ENCODE data around the gene SMC6. TPM values are rescaled to one million over a fixed set of nuclear protein-coding genes. Genes with fewer than 3 reads are reported as not detected.
A peak's percentile ranks its signal among the peaks of the same experiment; 100 is the strongest.

The SMC6 gene
- total RNA-seq, 1 donor from 2014 or later = 8.5 TPM

GRCh38 chr2:17652681-17653394 lies 100.8 kb downstream of the SMC6 start:
- ATAC-seq = no peak

GRCh38 chr2:17649026-17649425 lies 104.6 kb downstream of the SMC6 start:
- ATAC-seq (no peak), DNase-seq (ENCODE audit: low spot score) (no peak)

More at GRCh38 chr2:17652681-17653394, 100.8 kb downstream of the SMC6 start:
- no peak for DNase-seq (ENCODE audit: low spot score)

GRCh38 chr2:17648581-17648980 lies 105.0 kb downstream of the SMC6 start:
- DNase-seq (ENCODE audit: low spot score) = no peak
- no peak for ATAC-seq

- ATAC-seq (no peak), DNase-seq (ENCODE audit: low spot score) (no peak)
These were observed 106.5 kb downstream of the SMC6 start for GRCh38 chr2:17646838-17647701.

GRCh38 chr2:17646081-17646554 lies 107.5 kb downstream of the SMC6 start:
- DNase-seq (ENCODE audit: low spot score) (no peak), ATAC-seq (peak; percentile 89)

- no peak for DNase-seq (ENCODE audit: low spot score)
- no peak for ATAC-seq
These were observed 108.5 kb downstream of the SMC6 start for GRCh38 chr2:17644997-17645720.

GRCh38 chr2:17643031-17643615 lies 110.5 kb downstream of the SMC6 start:
- ATAC-seq = no peak
- no peak for DNase-seq (ENCODE audit: low spot score)

GRCh38 chr2:17640406-17640805 lies 113.2 kb downstream of the SMC6 start:
- DNase-seq (ENCODE audit: low spot score) (no peak), ATAC-seq (no peak)

- DNase-seq (ENCODE audit: low spot score) (no peak), ATAC-seq (no peak)
These were observed 115.3 kb downstream of the SMC6 start for GRCh38 chr2:17638196-17638743.

GRCh38 chr2:17637131-17637906 lies 116.3 kb downstream of the SMC6 start:
- DNase-seq (ENCODE audit: low spot score) (no peak), ATAC-seq (no peak)

- ATAC-seq (no peak), DNase-seq (ENCODE audit: low spot score) (no peak)
These were observed 117.4 kb downstream of the SMC6 start for GRCh38 chr2:17636257-17636656.

GRCh38 chr2:17634997-17635396 lies 118.6 kb downstream of the SMC6 start:
- ATAC-seq (no peak), DNase-seq (ENCODE audit: low spot score) (no peak)

- no peak for DNase-seq (ENCODE audit: low spot score)
- no peak for ATAC-seq
These were observed 123.5 kb downstream of the SMC6 start for GRCh38 chr2:17630089-17630488.

GRCh38 chr2:17628349-17629261 lies 125.0 kb downstream of the SMC6 start:
- ATAC-seq (no peak), DNase-seq (ENCODE audit: low spot score) (no peak)

GRCh38 chr2:17627434-17627833 lies 126.2 kb downstream of the SMC6 start:
- no peak for ATAC-seq
- no peak for DNase-seq (ENCODE audit: low spot score)

GRCh38 chr2:17626986-17627385 lies 126.6 kb downstream of the SMC6 start:
- ATAC-seq (no peak), DNase-seq (ENCODE audit: low spot score) (no peak)

- ATAC-seq (no peak), DNase-seq (ENCODE audit: low spot score) (no peak)
These were observed 128.2 kb downstream of the SMC6 start for GRCh38 chr2:17625446-17625845.

GRCh38 chr2:17621781-17622180 lies 131.8 kb downstream of the SMC6 start:
- ATAC-seq (no peak), DNase-seq (ENCODE audit: low spot score) (no peak)

GRCh38 chr2:17620841-17621240 lies 132.8 kb downstream of the SMC6 start:
- ATAC-seq (no peak), DNase-seq (ENCODE audit: low spot score) (no peak)

Measured in left lobe of liver (tissue), 2 donors.